HG03139 (cell line): ENCODE data around the gene GABRR1.
"Not testable (repeated sequence)": the region's sequence is repeated elsewhere in the genome, so short reads cannot be mapped to it uniquely, and the experiment has no call there.

Experiments used
- ATAC-seq: cut with Tn5 transposase; IDR thresholded peaks from one replicate; pipeline ENCODE4 v1.9.1; 2021; ENCODE audit not compliant: unreplicated experiment

GABRR1 gene

GRCh38 chr6:89217299-89217910, at the start of gene GABRR1:
Gene GABRR1, minus strand, starts transcription at chr6:89217358. Its CDS starts 36 bp downstream, at chr6:89217322.
- ATAC-seq, result no peak

DNA sequence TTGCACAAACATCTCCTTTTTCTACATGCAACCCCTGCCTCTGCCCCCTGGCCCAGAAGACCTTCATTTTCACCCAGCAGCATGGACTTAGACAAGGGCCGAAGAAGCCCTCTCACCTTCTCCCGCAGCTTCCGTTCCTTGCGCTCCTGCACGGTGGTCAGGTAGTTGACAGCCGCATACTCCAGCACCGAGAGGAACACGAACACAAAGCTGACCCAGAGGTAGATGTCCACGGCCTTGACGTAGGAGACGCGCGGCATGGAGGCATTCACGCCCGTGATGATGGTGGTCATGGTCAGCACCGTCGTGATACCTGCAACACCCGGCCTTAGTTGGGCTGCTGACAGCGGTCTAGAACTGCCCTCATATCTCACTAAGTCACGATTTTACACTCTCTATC, 47.1 kb upstream of the GABRR1 start:
- no peak for ATAC-seq

- no peak for ATAC-seq
These were observed 43.7 kb upstream of the GABRR1 start for GRCh38 chr6:89260832-89261231.

DNA sequence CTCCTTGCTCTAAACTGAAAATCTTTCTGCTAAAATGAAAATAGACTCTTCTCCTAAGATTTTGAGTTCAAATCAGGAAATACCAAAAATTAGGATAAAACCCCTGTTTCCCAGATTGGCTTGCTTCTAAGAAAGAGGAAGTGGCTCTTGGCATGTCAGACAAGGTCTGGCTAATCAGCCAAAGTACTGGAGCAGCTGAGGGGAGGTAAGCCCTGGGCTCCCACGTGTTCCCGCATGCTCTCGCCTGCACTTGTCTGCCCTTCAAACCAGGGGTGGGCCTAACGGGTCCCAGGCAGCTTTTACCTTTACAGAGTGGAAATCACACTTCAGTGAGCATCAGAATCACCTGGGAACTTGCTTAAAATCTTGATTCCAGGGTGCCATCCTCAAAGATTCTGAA, 43.2 kb upstream of the GABRR1 start:
- ATAC-seq, result no peak

DNA sequence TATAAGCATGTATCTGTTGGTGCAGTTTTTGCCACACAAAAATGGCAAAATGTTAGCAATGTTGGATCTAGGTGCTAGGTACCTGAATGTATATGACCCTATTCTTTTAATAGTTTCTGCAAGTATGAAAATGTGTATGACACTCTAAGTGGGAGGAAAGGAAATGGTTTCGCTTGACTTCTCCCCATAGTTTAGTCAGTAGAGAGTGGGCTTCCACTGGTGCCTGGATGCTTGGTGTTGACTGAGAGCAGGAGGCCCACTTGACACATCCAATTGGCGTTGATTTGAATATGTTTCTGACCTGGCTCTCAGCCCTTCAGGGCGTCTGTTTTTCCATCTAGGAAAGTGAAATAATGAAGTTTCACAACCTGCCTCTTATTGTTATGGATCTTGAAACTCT, 41.8 kb upstream of the GABRR1 start:
- no peak for ATAC-seq

GRCh38 chr6:89257781-89258180, 40.6 kb upstream of the GABRR1 start:
- no peak for ATAC-seq

GRCh38 chr6:89257346-89257745, 40.2 kb upstream of the GABRR1 start:
- no peak for ATAC-seq

DNA sequence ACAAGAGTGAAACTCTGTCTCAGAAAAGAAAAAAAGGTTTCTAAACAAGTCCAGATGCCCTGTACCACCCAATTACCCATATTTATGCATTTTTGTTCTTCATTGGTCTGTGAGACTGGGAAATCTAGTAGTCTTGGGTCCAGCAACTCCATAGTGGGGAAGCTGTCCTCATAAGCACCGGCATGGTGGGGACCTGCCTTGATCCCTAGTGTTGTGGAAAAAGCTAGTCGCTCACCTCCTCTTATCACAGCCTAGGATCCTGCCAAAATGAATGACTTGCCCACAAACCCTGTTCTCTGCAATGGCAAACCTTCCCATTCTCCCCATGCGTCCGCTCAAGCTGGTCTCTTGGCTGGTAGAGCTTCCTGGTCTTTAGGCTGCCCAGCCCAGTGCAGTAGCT, 38.3 kb upstream of the GABRR1 start:
- no peak for ATAC-seq

DNA sequence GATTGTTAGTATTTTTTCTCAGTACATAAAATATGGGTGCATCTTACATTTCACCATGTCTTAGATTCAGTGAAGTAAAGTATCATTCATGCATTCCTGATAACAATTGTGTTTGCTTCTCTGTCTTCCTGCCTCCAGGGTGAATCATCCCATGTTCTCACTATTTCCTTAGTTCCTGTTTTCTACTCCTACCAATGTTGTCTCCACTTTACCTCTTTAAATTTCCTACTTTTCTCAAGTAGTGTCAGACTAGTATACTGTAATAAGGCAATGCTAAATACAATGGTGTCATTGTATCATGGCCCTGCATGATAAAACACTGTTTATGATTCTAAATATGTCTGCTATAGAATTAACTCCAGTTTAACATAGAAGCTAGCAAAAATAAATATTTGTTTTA, 37.4 kb upstream of the GABRR1 start:
- no peak for ATAC-seq

DNA sequence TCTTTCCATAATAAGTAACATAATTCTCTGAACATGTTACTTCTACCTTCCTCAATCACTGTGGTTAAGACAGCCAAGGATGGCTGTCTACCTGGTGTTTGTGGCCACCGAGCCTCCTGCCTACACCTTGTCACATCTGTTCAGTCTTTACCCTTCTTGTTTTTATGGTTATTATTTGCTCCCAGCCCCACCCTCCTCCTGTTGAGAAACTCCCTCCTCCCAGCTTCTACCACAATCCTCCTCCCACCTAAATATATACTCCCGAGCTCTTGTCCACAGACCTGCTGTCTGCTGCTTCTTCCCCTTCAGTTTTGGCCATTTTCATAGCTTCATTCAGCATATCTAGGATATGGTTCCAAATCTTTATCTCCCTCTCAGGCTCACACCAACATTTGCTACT, 35.7 kb upstream of the GABRR1 start:
- ATAC-seq, result no peak

DNA sequence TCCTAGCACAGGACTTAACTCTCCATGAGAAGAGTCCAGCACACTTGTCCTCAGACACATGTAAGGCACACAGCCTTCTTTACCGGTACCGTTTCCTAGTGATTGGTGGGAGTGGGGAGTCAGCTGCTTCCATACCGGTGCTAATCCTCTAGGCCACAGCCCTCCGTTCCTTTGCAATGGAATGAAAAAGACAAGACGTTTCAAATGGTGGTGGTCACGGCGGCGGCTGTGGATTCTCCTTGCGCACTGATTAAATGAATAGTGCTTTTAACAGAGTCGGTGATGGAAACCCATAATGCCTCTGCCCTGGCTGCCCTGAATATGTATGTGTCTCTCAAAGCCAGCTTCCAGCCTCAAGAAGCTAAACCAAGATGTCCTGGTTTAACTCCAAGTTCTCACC, 34.8 kb upstream of the GABRR1 start:
- ATAC-seq, result no peak

GRCh38 chr6:89251170-89251569, 34.0 kb upstream of the GABRR1 start:
- ATAC-seq, result no peak

GRCh38 chr6:89250239-89250638, 33.1 kb upstream of the GABRR1 start:
- no peak for ATAC-seq

- no peak for ATAC-seq
These were observed 27.3 kb upstream of the GABRR1 start for GRCh38 chr6:89244241-89244985.

DNA sequence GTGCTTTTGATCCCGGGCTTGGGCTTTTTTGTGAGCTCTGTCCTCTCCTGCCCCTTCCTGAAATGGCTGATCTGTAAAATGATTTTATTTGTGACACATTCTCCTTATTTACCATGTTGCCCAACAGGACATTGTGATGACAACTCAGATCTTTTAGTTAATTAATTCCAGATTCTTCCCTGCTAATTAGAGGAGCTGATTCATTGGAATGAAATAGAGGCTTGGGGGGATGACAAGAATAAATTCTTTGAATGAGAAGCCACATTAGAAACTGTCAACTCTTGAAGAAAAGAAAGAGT, 26.1 kb upstream of the GABRR1 start:
- ATAC-seq, result no peak

- ATAC-seq, result no peak
These were observed 25.6 kb upstream of the GABRR1 start for GRCh38 chr6:89242574-89243330.

- ATAC-seq, result no peak
These were observed 22.2 kb upstream of the GABRR1 start for GRCh38 chr6:89239338-89239737.

GRCh38 chr6:89237158-89237557, 20.0 kb upstream of the GABRR1 start:
- ATAC-seq, result no peak

- ATAC-seq, result not testable (repeated sequence)
These were observed 16.4 kb upstream of the GABRR1 start for GRCh38 chr6:89233605-89234004.

DNA sequence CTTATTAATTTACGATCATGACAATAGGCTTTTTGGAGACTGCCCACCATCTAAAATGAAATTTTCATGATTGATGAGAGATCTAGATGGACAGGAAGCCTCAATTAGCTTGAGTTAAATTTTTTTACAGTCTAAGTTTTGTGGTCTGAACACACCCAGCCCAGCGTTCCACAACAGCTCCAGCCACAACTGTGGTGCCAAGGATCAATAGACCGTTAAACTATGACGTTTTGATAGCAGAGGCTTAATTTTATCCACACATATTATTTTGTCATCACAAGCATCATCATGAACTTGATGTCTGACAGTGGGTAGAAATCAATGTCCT, 5.5 kb upstream of the GABRR1 start:
- no peak for ATAC-seq

GRCh38 chr6:89221971-89222711, 5.0 kb upstream of the GABRR1 start:
- no peak for ATAC-seq

- ATAC-seq, result no peak
These were observed 4.0 kb upstream of the GABRR1 start for GRCh38 chr6:89221129-89221528.
